CD4-positive, alpha-beta T cell treated with Interleukin-10 for 1 hour (primary cell): ENCODE results near the gene FHAD1.

Experiments
- DNase-seq: peaks from one replicate; pipeline ENCODE4 v3.0.0-alpha.2; 2020

FHAD1 gene

GRCh38 chr1:15444468-15445389, 197.7 kb downstream of the FHAD1 start:
- DNase-seq, result no peak

GRCh38 chr1:15445390-15446122, 198.5 kb downstream of the FHAD1 start:
- no peak for DNase-seq

GRCh38 chr1:15446212-15446611, 199.2 kb downstream of the FHAD1 start:
- no peak for DNase-seq
